Stimulated activated CD4-positive, alpha-beta T cell treated with anti-CD3 and anti-CD28 coated beads, Interleukin-4, amount 100 ng/mL, for 4 hours (primary cell): Measurements from ENCODE around the gene PCDH9.

Source experiments
- DNase-seq, 2 experiments: peaks; one replicate each; pipeline ENCODE4 v3.0.0-alpha.2; 2020

The PCDH9 gene

DNA sequence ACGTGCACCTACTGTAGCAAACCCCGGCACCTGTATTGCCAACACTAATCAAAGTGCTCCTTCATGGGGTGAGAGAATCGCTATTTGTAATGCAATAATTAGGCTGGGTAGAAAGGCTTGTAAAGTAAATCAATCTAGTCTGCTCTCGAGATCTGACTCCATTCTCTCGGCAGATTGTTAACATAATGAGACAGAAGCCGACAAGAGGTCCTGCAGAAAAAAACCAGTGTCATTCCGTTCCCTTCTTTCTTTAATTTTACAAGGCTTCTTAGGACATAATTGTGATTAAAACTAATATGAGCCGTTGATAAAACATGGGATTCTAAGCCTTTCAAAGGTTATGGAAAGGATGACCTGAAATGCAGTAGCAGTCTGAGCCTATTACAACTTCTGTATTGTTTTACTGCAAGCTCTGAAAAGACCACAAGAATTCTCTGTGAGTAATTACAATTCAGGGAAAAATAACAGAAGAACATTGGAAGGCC is 530.0 kb downstream of the PCDH9 start:
- no peak for DNase-seq

DNA sequence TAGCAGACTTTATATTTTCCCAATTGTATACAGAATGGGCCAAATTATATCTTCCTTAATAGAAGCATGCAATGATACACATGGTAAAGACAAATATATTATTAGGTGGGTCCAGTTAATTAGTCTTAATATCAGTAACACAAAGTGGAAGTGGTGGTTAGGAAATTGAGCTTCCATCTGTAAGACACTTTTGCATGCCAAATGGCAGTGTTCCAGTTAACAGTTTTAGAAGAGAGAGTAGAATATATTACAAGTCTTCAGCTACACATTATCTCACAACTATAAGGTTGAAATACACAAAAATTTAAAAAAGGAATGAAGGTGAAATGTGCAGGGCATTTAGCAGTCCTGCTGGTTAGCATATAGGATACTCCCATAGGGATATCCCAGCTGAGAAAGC is 536.5 kb downstream of the PCDH9 start:
- DNase-seq = no peak

DNA sequence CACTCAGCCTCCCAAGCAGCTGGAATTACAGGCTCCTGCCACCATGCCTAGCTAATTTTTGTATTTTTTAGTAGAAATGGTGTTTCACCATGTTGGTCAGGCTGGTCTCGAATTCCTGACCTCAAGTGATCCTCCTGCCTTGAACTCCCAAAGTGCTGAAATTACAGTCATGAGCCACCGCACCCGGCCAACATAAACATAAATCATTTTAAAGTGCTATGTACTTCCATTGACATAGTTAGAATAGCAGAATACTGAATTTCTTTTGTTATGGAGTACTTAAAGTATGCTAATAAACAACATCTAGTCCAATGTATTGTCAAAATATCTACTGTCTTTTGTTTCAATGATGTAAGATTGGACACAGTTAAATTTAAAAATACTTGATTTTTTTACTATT is 539.0 kb downstream of the PCDH9 start:
- DNase-seq = no peak

DNA sequence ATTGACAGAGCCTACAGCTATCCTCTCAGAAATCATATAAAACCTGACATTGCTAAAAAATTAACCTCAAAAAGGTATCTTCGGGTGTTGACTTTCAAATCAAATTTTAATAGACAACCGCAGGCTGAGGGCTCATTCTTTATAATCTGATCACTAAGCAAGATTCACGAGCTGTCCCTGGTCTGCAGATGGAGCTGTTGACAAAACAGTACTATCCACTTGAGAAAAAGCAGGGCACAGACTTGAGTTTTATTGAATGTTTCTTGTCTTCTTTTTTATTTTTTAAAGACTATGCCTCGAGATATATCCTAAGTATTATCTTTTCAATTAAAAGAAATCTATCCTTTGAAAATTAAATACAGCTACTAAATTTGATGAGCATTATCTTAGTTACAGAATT is 540.5 kb downstream of the PCDH9 start:
- DNase-seq = no peak

DNA sequence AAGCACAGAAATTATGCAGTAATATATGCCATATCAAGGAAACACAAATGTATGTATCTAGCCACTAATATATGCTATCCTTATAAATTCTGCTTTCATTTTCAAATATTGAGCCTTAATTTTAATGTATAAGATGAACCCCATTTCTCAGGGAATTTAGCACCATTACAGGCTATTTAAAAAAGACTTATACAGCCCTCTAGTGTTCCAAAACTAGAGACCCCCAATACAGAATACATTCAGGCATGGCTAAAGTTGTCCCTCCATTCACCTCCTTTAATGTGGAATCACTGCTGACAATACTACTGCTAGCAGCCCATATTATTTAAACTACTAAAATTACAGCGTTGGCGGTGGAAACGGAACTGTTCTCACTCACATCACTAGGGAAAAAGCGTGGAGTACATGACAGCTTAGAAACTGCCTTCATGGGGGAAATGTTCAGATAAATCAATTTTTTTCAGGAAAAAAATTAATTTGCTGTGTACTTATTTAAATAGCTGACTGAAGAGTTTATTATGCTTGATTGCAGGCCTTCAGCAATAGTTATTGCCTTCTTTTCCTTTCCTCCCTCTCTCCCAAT is 541.0 kb downstream of the PCDH9 start:
- DNase-seq = no peak

DNA sequence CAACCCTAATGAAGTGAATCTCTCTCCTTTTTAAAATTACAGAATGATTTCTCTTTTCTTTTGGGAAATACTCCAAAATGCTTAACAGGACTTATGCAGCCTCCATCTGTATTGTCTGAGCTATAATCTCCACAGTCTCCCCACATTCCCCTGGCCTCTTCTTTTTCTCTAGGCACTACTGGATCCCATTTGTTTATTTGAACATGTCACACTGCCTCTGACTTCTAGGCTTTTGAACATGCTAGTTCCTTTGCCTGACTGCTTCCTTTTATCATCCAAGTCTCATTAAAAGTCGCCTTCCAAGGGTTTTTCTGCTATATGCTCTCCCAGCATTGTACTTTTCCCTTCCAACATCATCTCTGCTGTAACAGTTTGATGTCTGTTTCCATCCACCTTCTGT is 548.7 kb downstream of the PCDH9 start:
- DNase-seq = no peak

DNA sequence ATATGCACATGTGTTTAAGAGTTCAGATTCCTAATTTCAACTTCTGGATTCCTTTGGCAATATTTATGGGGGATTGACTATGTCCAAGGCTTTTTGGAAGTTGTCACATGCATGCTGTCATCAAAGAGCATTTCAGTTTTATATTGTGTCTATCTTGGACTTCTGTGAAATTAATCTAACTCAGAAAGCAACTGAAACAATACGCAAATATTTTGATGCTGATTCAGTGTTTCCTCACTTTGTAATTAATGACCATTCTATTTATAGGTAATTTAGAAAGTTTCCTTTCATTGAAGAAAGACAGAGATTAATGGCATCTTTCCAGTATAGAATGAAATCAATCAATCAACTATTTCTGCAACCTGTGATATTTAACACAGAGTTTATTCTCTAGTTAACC is 550.1 kb downstream of the PCDH9 start:
- no peak for DNase-seq

DNA sequence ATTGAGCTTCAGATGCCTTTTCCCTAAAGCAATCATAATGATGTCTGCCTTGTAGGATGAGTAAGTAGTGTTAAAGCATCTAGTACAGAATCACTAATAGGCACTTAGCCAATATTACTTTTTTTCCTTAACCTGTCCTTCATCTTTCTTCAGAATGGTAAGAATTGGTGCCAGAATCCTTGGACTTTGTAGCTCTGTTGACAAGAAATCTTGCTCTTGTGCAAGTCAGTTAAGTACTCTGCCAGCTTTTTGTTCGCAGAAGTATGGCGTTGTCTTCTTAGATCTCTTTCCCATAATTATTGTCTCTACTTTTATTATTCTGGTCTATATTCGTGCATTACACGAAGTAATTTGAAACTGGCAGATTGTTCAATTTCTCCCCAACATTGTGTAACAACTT is 554.5 kb downstream of the PCDH9 start:
- no peak for DNase-seq

DNA sequence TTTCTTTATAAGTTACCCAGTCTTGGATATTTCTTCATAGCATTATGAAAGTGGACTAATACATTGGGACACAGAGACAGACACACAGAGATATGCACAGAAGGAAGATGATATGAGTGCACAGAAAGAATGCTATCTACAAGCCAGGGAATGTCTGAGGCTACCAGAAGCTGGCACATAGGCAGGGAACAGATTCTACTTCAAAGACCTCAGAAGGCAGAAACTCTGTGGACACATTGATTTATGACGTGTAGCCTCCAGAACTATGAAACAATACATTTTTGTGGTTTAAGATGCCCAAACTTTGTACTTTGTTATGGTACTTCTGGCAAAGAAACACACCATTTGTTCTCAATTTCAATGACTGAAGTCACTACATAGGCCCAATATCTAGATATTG is 556.7 kb downstream of the PCDH9 start:
- DNase-seq = no peak

DNA sequence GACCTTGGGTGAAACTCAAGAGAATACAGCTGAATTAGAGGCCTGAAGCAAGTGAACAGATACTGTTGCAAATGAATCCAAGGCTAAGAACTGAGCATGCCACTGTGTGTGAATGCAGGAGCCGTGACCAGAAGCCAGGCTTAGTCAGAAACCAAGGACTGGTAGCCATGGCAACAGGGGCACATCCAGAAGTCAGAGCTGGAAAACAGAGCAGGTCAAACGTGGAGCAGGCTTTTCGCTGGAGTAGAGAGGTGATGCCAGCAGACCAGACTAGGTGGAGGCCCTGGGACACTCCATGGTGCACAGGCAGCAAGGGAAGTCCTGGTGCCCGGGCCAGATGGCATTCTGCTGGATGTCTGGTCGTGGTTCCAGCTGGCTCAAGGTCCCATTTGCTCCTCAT is 564.1 kb downstream of the PCDH9 start:
- DNase-seq = no peak

DNA sequence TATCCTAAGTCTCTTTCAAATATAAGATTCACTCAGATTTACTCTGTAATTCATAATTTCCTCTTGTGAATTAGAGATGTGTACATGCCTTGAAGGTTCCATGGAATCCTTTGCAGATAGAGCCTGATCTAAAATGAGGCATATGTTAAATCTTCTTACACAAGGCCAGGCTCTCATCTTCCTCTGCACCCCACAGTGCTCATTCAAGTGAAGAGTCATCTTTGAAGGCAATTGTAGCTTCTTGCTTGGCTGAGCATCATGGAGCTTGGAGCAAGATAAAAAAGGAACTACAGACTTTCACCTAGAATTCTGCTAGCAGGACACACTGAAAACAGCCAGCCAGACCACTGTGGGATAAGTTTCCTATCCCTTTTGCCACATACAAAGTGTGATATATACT is 566.4 kb downstream of the PCDH9 start:
- DNase-seq = no peak

DNA sequence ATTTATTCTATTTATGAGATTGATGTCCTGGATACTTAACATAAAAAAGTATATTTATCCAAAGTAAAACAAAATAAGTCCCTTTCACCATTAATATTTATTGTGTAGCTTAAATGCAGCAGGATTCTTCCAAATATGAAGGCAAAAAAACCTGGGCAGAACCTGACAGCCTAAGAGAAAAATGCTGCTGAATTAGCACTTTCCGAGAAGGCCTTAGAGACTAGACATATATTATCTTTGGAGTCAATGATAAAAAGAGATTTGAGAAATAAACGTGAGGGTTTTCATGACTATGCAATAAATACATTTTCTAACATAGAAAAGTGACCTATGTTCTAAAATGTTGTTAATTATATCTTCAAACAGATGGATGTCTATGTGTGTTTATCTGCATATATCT is 566.9 kb downstream of the PCDH9 start:
- no peak for DNase-seq

DNA sequence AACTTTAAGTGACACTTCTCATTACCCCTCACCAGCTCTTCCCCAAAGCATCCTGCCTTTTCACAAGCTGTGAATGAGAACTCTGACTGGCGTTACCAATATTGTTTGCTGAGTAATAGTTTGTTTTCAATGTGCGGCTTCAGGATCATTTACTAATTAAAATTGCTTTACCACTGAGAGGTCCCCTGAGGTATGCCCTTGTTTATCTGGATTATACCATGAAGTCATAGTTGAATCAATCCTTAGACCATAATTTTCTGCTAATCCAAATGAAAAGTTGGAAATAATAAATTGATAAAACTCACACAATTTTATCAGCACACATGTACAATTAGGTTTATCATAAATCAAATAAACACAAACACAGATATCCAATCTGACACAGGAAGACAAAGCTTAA is 568.8 kb downstream of the PCDH9 start:
- DNase-seq = no peak

DNA sequence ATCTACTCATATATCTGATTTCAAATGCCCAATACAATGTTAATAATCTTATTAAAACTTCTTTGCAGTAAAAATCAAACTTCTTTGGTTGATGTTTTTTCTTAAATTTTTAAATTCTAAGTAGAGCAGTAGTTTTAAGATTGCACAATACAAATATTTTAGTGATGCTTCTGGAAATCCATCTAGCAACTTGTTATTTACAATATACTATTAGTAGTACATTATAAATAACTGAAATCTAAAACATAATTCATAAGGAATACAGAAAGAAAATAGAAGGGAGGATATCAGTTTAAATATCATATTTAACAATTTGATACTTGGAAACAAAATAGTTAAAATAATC is 569.7 kb downstream of the PCDH9 start:
- no peak for DNase-seq

DNA sequence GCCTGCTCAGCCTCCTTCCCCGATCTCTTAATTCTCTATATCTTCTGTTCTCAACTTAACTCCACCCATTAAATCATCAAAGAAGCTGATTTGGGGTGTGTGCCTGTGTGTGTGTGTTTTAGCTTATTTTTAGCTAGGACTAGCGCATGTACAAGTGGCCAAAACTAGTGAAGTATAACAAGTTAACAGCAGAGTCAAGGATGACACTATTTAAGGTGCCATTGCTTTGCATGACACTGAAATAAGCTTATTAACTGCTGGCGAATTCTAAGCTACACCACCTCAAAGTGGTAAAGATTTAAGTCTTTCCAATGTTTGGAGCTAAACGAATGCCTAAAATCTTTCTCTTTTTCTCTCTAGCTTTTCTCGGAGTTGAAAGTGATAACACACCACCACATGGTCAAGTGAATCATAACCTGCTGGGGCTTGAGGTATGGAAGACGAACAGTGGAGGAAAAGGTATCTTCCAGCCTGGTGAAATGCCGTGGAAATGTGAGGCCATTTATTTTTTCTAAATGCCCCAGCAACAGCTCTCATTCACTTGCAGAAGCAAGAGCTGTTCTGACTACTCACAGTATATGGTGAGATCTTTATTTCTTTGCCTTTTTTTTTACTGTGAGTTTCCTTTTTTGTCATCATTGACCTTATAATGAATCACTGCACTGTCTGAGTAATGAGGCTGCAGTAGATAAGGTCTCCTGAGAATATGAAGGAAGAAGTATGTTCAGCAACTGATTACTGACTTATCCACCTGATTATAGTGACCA is 570.3 kb downstream of the PCDH9 start:
- DNase-seq = no peak

DNA sequence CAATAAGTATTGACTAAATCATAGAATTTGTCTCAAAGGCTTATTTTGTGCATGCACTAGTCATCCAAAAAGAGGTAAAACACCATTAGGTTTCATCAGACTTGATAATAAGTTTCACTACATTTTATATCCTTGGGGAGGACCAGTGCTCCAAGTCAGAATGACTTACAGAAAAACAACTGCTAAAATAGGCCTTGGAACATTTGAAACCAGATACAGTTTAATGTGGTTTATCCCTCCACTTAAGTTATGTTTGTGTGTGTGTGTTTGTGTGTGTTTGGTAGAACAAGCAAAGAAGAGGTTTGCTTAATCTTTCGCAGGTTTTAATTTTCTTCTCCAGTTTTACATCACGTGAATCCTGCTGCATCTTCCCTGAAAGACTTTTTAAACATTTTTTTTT is 570.9 kb downstream of the PCDH9 start:
- no peak for DNase-seq

DNA sequence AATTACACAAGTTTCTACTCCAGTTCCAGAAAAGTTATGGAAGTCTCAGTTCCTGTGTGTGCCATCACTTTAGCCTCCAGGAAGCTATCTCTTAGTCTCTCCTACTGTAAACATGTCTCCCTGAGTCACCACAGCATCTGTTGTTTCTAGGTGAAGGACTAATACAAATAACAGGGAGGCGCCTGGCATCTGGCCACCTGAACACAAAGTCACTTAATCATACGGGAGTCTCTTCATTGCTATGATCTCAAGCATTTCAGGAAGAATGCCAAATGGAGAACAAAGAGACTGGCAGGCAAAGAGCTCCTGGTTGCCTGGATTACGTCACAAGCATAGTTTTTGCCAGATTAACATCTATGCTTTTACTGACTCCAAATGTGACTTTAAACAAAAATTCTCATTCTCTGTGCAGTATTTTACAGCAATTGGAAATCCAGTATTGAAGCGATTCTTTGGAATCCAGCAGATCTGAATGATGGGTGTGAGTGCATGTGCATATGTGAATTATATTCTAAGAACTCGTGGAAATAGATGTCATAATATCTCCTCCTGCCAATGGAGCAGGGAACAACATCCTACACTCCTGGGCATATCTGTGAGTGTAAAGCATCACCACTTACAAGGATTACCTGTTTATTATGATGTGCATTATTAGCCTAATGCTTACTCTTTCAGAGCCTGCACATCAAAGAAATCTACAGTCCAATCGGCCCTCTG is 572.8 kb downstream of the PCDH9 start:
- no peak for DNase-seq

DNA sequence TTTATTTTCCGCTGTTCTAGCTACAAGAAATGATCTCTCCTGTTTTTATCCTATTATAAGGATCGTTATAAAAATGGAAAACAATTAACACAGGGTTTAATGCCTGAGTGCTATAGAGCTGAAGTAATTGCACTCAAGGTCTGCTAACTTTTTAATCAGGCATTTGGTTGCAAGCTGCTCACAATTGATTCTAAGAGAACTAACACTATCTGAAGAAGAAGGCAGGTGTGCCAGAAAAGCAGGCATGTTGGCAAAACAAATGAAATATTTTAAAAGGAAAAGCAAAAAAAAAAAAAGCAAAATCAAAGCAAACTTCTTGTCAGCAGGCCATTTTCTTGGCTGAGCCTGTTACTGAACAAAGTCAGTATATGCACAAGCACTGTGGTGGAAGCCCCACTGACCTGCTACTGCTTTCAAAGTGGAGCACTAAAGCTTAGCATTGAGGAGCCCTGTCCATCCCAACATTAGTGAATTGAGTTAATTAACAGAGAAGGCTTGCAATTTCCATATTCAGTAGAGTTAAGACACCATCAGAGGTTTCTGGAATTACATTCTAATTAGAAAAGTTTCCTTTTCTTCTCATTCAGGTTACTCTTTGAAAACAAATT is 574.2 kb downstream of the PCDH9 start:
- no peak for DNase-seq

DNA sequence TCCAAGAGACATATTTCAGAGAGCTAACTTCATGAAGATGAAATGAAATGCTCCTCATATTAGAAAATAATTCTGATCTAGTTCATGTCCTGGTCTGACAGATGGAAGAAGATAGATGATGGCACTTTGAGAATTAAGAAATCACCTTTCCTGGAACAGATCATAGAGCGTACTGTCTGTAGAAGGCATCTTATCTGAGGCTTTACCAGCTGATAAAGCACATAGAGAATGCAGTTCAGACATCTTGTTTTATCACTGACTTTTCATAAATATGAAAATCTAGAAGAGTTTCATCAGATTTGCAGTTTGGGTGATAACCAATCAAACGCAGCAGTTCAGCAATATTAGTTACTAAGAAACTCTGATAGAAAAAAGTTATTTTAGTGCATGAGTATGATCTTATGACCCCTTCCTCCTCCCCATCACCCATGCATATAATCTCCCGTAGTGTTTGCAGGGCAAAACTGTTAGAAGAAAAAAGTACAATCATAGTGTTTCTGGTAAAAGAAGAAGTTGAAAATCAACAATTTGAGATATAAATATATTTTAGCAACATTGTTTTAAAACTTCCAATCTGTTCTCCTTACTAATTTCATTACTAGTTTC is 585.2 kb downstream of the PCDH9 start:
- DNase-seq = no peak

DNA sequence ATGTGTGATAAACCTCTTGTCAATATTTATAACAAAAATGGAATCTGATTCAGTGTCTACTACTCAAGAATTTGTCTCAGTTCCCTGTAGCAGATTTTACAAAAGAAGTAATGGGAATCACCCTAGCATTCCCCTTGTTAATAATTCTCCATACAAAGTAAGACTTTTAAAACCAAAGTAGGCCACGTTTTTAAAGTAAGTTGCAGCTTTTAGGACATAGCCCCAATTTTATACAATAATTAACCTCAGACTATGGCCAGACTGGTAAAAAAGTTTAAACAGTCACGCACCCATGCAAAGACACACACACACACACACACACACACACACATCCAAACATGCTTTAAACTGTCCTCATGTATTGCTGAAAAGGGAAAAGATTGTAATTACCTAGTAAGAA is 589.9 kb downstream of the PCDH9 start:
- no peak for DNase-seq

DNA sequence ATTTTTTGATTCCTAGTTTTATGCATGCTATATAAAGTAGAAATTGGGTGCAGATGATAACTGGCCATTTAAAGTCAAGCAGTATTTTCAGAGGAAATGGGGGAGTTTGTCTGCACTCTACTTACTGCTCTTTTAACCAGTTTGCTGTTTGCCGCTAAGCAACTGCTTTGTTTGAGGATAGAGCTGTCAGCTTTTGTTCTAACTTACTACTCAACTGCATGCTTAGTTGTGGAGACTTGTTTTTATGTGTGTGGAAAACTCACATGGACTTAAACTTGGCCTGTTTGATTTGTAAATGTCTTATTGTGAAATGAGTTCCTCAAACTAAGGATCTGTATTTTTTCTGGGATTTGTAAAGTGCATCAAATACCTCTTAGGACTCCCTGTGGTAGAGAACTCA is 591.1 kb downstream of the PCDH9 start:
- DNase-seq = no peak

DNA sequence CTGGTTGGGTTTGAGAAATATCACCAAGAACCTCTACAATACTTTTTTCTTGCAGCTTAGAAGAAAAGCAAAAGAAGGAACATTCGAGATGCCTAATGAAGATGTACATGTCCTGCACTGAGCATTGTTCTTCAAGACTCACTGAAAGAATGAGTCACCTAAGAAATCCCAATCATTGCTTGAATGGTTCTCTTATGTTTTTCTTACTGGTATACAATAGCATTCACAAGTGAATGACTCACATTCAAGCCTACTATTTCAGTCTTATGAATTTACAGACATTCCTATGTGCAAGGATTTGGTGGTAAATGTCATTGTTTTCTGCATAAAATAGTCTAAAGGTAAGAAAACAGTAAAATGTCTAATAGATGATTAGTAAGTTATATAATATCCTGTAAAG is 594.6 kb downstream of the PCDH9 start:
- DNase-seq = no peak

DNA sequence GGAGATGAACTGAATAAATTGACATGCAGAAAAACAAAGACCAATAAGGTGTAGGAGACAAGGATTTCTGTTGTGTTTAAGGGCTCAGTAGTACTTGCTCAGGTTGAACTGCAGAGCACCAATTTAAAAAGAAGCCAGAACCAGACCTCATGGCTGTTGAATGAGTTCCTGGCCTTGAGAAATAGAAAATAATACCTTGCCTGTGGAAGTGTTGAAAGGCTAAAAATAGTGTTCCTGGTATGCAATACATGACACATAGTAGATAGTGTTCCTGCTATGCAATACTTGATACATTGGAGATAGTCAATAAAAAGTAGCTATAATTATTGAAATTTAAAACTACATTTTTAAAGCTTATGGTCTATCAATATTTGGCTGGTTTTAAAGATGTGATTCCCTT is 595.8 kb downstream of the PCDH9 start:
- DNase-seq = no peak

DNA sequence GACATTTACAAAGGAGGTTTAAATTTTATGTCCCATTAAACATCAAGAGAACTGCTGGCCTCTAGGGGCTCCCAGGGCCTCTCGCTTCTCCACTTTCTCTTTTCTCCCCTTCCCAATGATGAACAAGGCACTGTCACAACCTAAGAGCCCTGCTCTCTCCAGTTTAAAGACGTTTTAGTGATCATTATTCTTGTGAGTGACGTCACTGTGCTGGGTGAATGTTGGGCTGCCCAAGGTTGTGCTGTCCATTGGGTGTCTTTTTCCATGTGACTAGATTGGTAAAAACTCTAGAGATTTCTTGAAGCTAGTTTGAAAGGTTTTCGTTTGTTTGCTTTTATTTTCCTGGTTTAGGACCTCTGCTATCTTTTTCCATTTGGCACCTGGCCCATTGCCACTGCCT is 602.6 kb downstream of the PCDH9 start:
- no peak for DNase-seq
